GM23248 (cell line): ENCODE measurements around the gene TMEM238L. TPM values are rescaled to one million over a fixed set of nuclear protein-coding genes. Genes with fewer than 3 reads are reported as not detected.

Experiments
- DNase-seq: peaks from one replicate; pipeline ENCODE4 v3.0.0-alpha.2; 2015
- H2AFZ ChIP-seq: fragments of 200-600 bp; sonication (generic); 2 replicates; pipeline ENCODE4 v1.6.1; 2016; ENCODE audit warnings: antibody characterized with exemption
- H3F3A ChIP-seq: fragments of 200-600 bp; sonication (generic); 2 replicates; pipeline ENCODE4 v1.6.1; 2016; ENCODE audit warnings: mild to moderate bottlenecking, antibody characterized with exemption, mixed run types; ENCODE audit not compliant: insufficient read depth
- H3K27ac ChIP-seq: fragments of 200-600 bp; sonication (generic); 2 replicates; pipeline ENCODE4 v1.5.1; 2016; ENCODE audit warnings: mild to moderate bottlenecking
- H3K27me3 ChIP-seq: fragments of 200-600 bp; sonication (generic); replicated peaks from 2 replicates; pipeline ENCODE4 v1.6.1; 2016; ENCODE audit warnings: mild to moderate bottlenecking; ENCODE audit not compliant: insufficient read depth
- H3K36me3 ChIP-seq: fragments of 200-600 bp; sonication (generic); 2 replicates; pipeline ENCODE4 v1.6.1; 2016; ENCODE audit warnings: low read depth, mild to moderate bottlenecking
- H3K4me1 ChIP-seq: fragments of 200-600 bp; sonication (generic); 2 replicates; pipeline ENCODE4 v1.6.1; 2016; ENCODE audit warnings: mild to moderate bottlenecking; ENCODE audit not compliant: insufficient read depth
- H3K4me2 ChIP-seq: fragments of 200-600 bp; sonication (generic); one replicate; pipeline ENCODE4 v1.6.1; 2016; ENCODE audit warnings: mild to moderate bottlenecking; ENCODE audit not compliant: unreplicated experiment
- H3K4me3 ChIP-seq: fragments of 200-600 bp; sonication (generic); 2 replicates; pipeline ENCODE4 v1.5.1; 2016; ENCODE audit warnings: mild to moderate bottlenecking
- H3K79me2 ChIP-seq: fragments of 200-600 bp; sonication (generic); 2 replicates; pipeline ENCODE4 v1.6.1; 2016; ENCODE audit warnings: mild to moderate bottlenecking; ENCODE audit not compliant: insufficient read depth
- H3K9ac ChIP-seq: fragments of 200-600 bp; sonication (generic); 2 replicates; pipeline ENCODE4 v1.6.1; 2016; ENCODE audit warnings: mild to moderate bottlenecking
- H3K9me2 ChIP-seq: fragments of 200-600 bp; sonication (generic); 2 replicates; pipeline ENCODE4 v1.6.1; 2016; ENCODE audit warnings: mixed run types, mild to moderate bottlenecking, moderate library complexity; ENCODE audit not compliant: insufficient read depth
- H3K9me3 ChIP-seq: fragments of 200-600 bp; sonication (generic); one replicate; pipeline ENCODE4 v1.6.1; 2017; ENCODE audit warnings: low read depth
- H4K20me1 ChIP-seq: fragments of 200-600 bp; sonication (generic); 2 replicates; pipeline ENCODE4 v1.6.0; 2016; ENCODE audit not compliant: insufficient read depth
- EZH2 ChIP-seq: fragments of 200-600 bp; sonication (generic); IDR thresholded peaks from 2 replicates; pipeline ENCODE4 v1.6.1; 2018; ENCODE audit warnings: antibody characterized with exemption, mild to moderate bottlenecking; ENCODE audit not compliant: insufficient read depth, poor library complexity, severe bottlenecking
- EZH2phosphoT487 ChIP-seq: fragments of 200-600 bp; sonication (generic); IDR thresholded peaks from 2 replicates; pipeline ENCODE4 v1.6.1; 2018; ENCODE audit warnings: antibody characterized with exemption, moderate library complexity, mild to moderate bottlenecking, low read depth; ENCODE audit not compliant: insufficient read depth
- WGBS, 2 experiments: methylation state at CpG; one replicate each; pipeline ENCODE4 v1.1.6; 2015 to 2017; ENCODE audit warnings: low lambda C conversion rate in 2 of 2, low coverage in 1 of 2; ENCODE audit errors: missing lambda C conversion rate in 2 of 2; 5-methylcytosine and 5-hydroxymethylcytosine counted together
- in situ Hi-C: fragments of 300-500 bp; cut with MboI; formaldehyde crosslinking; loops from 2 replicates; pipeline ENCODE4 v1.15.0; 2020
- polyA plus RNA-seq: library from polyadenylated mRNA; unstranded; fragments of >200 nt; fragmentation: Nextera tagmentation; extraction: Ambion mirVana; gene quantifications from 2 replicates; pipeline ENCODE4 v1.2.1, GENCODE V29; 2016
- total RNA-seq: library from RNA; depleted of rRNA; stranded (reverse); fragments of >200 nt; shearing (Covaris generic); gene quantifications from 2 replicates; pipeline ENCODE4 v1.2.3, GENCODE V29; 2014

TMEM238L gene
- total and polyA plus RNA-seq, 2 experiments from 2014 or later = not detected

GRCh38 chr17:10787306-10788045 is 16.4 kb downstream of the TMEM238L start:
- Histone ChIP-seq H3K36me3 (no peaks in the 10 kb centered on the region), H3F3A (no peaks in the 10 kb centered on the region), H3K79me2 (no peaks in the 10 kb centered on the region), H3K27ac (no peak overlapping the region), H3K4me3 (no peak overlapping the region), H3K9ac (no peak overlapping the region), H3K4me2 (no peak overlapping the region), H3K4me1 (no peaks in the 10 kb centered on the region), H2AFZ (no peak overlapping the region), H4K20me1 (no peaks in the 10 kb centered on the region), H3K9me3 (no peaks in the 10 kb centered on the region), H3K27me3 (no peaks in the 10 kb centered on the region; the same call in 1 of the 2 replicates), H3K9me2 (no peaks in the 10 kb centered on the region)
- no peak for TF ChIP-seq EZH2
- TF ChIP-seq EZH2phosphoT487 = no peak
- DNase-seq = no peak
- in situ Hi-C loops = no loop called here
- 69 to 75% methylated on average over 5 of the region's 5 CpGs for WGBS, 2 experiments

- no peaks in the 10 kb centered on the region for H3K4me1 ChIP-seq
- in situ Hi-C loops = no loop called here
- no peak for DNase-seq
- H3K9me3 ChIP-seq = no peaks in the 10 kb centered on the region
- H3K4me2 ChIP-seq = no peak overlapping the region
- H3F3A ChIP-seq = no peaks in the 10 kb centered on the region
- no peak overlapping the region for H3K27ac ChIP-seq
- no peaks in the 10 kb centered on the region for H4K20me1 ChIP-seq
- H3K9ac ChIP-seq = no peak overlapping the region
- H3K27me3 ChIP-seq = no peaks in the 10 kb centered on the region; the same call in 1 of the 2 replicates
- H3K36me3 ChIP-seq = no peaks in the 10 kb centered on the region
- H3K9me2 ChIP-seq = no peaks in the 10 kb centered on the region
- no peaks in the 10 kb centered on the region for H3K79me2 ChIP-seq
- H2AFZ ChIP-seq = no peak overlapping the region
- H3K4me3 ChIP-seq = no peak overlapping the region
- TF ChIP-seq EZH2 = no peak
- no peak for TF ChIP-seq EZH2phosphoT487
- 52 to 59% methylated on average over 2 of the region's 2 CpGs for WGBS, 2 experiments
Observed at GRCh38 chr17:10785295-10785694, 18.6 kb downstream of the TMEM238L start.

GRCh38 chr17:10779609-10780008 is 24.3 kb downstream of the TMEM238L start:
- H3K4me3 ChIP-seq = no peak overlapping the region
- no peaks in the 10 kb centered on the region for H3F3A ChIP-seq
- H3K9me2 ChIP-seq = no peaks in the 10 kb centered on the region
- H3K79me2 ChIP-seq = no peaks in the 10 kb centered on the region
- H3K27me3 ChIP-seq = no peaks in the 10 kb centered on the region
- no peaks in the 10 kb centered on the region for H3K36me3 ChIP-seq
- H4K20me1 ChIP-seq = no peaks in the 10 kb centered on the region
- H3K9ac ChIP-seq = no peak overlapping the region
- H3K9me3 ChIP-seq = no peaks in the 10 kb centered on the region
- H3K4me2 ChIP-seq = no peak overlapping the region
- H2AFZ ChIP-seq = no peak overlapping the region
- WGBS, 2 experiments = 32 to 49% methylated on average over 2 of the region's 2 CpGs
- no peak for TF ChIP-seq EZH2
- TF ChIP-seq EZH2phosphoT487 = no peak
- in situ Hi-C loops = no loop called here
- H3K27ac ChIP-seq = no peak overlapping the region
- no peaks in the 10 kb centered on the region for H3K4me1 ChIP-seq
- DNase-seq = no peak

- Histone ChIP-seq H3F3A (no peaks in the 10 kb centered on the region), H4K20me1 (no peaks in the 10 kb centered on the region), H3K79me2 (no peaks in the 10 kb centered on the region), H3K4me2 (no peak overlapping the region), H3K9ac (no peak overlapping the region), H2AFZ (no peak overlapping the region), H3K9me3 (no peaks in the 10 kb centered on the region), H3K4me1 (no peaks in the 10 kb centered on the region), H3K4me3 (no peak overlapping the region), H3K27me3 (no peaks in the 10 kb centered on the region), H3K9me2 (no peaks in the 10 kb centered on the region), H3K27ac (no peak overlapping the region), H3K36me3 (no peaks in the 10 kb centered on the region)
- TF ChIP-seq EZH2phosphoT487 (no peak), EZH2 (no peak)
- 58 to 63% methylated on average over 6 of the region's 6 CpGs for WGBS, 2 experiments
- in situ Hi-C loops = no loop called here
- no peak for DNase-seq
Observed at GRCh38 chr17:10777890-10778289, 26.0 kb downstream of the TMEM238L start.
